K562 (cell line): ENCODE data around the gene PRRG4. TPM values are rescaled to one million over a fixed set of nuclear protein-coding genes. Genes with fewer than 3 reads are reported as not detected.

Experiments
- BDP1 ChIP-seq: IDR thresholded peaks from 3 replicates; pipeline ENCODE4 v1.6.1; 2011; ENCODE audit not compliant: insufficient read length, insufficient read depth
- ERF ChIP-seq: fragments of 450-650 bp; formaldehyde crosslinking; IDR thresholded peaks from 2 replicates; pipeline ENCODE4 v1.4.0; 2020; ENCODE audit warnings: mild to moderate bottlenecking, mixed read lengths
- TAL1 ChIP-seq: fragments of 450-650 bp; IDR thresholded peaks from 2 replicates; pipeline ENCODE4 v1.6.1; 2016; ENCODE audit warnings: mild to moderate bottlenecking
- U2AF1 ChIP-seq: fragments of 200-400 bp; formaldehyde crosslinking; optimal IDR thresholded peaks from 2 replicates; pipeline ENCODE3; 2017; ENCODE audit warnings: mild to moderate bottlenecking, low read depth, low read length, moderate library complexity
- ZEB2 ChIP-seq: fragments of 450-650 bp; IDR thresholded peaks from 2 replicates; pipeline ENCODE4 v1.6.1; 2016
- polyA plus RNA-seq, 8 experiments: library from polyadenylated mRNA; depleted of rRNA in 4 of 8; stranded (reverse) in 5 of 8; unstranded in 3 of 8; fragments of >200 nt; fragmentation: Nextera tagmentation in 2 of 8; fragmentation: Illumina TruSeq in 1 of 8; extraction: Ambion mirVana in 2 of 8; extraction: Trizol in 1 of 8; gene quantifications; 2 replicates each; pipeline versions ENCODE4 v1.2.1 to v1.2.3, GENCODE V29; 2011 to 2014; ENCODE audit warnings: inconsistent platforms in 1 of 8, missing spikeins in 1 of 8
- total RNA-seq, 7 experiments: library from RNA; depleted of rRNA in 6 of 7; stranded (reverse); fragments of >200 nt in 6 of 7; fragmentation: Illumina TruSeq in 2 of 7; extraction: Trizol in 2 of 7; gene quantifications; 2 replicates each; pipeline versions ENCODE4 v1.2.1 to v1.2.3, GENCODE V29; 2011 to 2021; ENCODE audit warnings: low replicate concordance in 1 of 7
- TF ChIP-seq, protein P1 (sequence below), 3 experiments: fragments of 200-800 bp in 1 of 3; fragments of 250-450 bp in 1 of 3; fragments of 450-650 bp in 1 of 3; sonication (Bioruptor Pico) in 1 of 3; sonication (Bioruptor generic) in 1 of 3; formaldehyde crosslinking in 1 of 3; IDR thresholded peaks; 2 replicates each; pipeline versions ENCODE4 v1.6.1 to v1.8.0; 2016 to 2022; ENCODE audit warnings: mild to moderate bottlenecking in 2 of 3, missing genetic modification characterization in 2 of 3, missing compliant biosample characterization in 1 of 3, moderate library complexity in 1 of 3
- TF ChIP-seq, protein P2 (sequence below): fragments of 200-800 bp; sonication (Bioruptor generic); IDR thresholded peaks from 2 replicates; pipeline ENCODE4 v1.6.1; 2016; ENCODE audit warnings: missing genetic modification characterization, missing compliant biosample characterization
- TF ChIP-seq, protein P3 (sequence below), 2 experiments: fragments of 450-650 bp in 1 of 2; IDR thresholded peaks; 2 replicates each; pipeline ENCODE4 v1.6.1; 2011 to 2017; ENCODE audit warnings: low read depth in 2 of 2, antibody characterized with exemption in 1 of 2, borderline replicate concordance in 1 of 2, low read length in 1 of 2, mild to moderate bottlenecking in 1 of 2, mixed read lengths in 1 of 2; ENCODE audit not compliant: control insufficient read depth in 1 of 2
- TF ChIP-seq, protein P4 (sequence below): fragments of 450-650 bp; IDR thresholded peaks from 2 replicates; pipeline ENCODE4 v1.6.1; 2018; ENCODE audit warnings: mild to moderate bottlenecking, low read depth; ENCODE audit not compliant: partially characterized antibody
- TF ChIP-seq, protein P5 (sequence below): fragments of 250-450 bp; sonication (Bioruptor Pico); IDR thresholded peaks from 2 replicates; pipeline ENCODE4 v1.4.0; 2020

The PRRG4 gene
- total and polyA plus RNA-seq, 9 of the 15 experiments (the other 6 are each of a cell fraction or from before 2014, with no cell fraction given): not detected

DNA sequence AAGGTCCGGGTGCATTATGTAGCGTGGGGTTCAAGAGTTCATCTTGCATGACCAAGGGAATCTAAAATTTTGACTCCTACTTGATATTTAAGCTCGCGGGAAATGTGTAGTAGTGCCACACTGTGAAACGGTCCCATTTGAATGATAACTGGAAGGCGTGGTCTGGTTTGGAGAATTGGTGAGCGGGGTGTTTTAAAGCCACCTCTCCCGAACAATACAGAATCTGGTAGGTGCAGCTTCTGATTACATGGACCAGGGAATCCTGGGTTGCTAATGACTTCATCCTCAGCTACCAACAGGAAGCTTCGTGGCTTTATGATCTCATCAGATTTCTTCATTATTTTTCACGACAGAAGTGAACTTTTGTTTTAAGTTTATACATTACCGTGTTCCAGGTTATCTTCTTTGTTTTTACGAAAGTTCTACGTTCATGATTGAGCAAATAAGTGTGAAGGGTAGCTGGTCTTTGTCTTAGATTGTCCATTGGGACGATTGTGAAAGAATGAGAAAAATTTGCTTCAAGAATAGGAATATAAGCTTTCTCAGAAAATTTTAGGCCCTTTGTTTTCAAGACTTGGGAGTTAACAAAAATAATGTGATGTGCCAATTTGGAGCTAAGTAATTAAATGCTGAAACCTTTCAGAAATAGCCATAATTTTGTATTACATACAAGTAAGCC is 64.6 kb downstream of the PRRG4 start (continued):
- TF ChIP-seq, protein P1, sequence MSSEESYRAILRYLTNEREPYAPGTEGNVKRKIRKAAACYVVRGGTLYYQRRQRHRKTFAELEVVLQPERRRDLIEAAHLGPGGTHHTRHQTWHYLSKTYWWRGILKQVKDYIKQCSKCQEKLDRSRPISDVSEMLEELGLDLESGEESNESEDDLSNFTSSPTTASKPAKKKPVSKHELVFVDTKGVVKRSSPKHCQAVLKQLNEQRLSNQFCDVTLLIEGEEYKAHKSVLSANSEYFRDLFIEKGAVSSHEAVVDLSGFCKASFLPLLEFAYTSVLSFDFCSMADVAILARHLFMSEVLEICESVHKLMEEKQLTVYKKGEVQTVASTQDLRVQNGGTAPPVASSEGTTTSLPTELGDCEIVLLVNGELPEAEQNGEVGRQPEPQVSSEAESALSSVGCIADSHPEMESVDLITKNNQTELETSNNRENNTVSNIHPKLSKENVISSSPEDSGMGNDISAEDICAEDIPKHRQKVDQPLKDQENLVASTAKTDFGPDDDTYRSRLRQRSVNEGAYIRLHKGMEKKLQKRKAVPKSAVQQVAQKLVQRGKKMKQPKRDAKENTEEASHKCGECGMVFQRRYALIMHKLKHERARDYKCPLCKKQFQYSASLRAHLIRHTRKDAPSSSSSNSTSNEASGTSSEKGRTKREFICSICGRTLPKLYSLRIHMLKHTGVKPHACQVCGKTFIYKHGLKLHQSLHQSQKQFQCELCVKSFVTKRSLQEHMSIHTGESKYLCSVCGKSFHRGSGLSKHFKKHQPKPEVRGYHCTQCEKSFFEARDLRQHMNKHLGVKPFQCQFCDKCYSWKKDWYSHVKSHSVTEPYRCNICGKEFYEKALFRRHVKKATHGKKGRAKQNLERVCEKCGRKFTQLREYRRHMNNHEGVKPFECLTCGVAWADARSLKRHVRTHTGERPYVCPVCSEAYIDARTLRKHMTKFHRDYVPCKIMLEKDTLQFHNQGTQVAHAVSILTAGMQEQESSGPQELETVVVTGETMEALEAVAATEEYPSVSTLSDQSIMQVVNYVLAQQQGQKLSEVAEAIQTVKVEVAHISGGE (CRISPR knock-in tag; IDR thresholded peaks at IDR 0.05): 0 out of 6 replicates have a peak, but pooled peaks of 1 of the 3 experiments have one; percentile 15
- TF ChIP-seq, protein P2, sequence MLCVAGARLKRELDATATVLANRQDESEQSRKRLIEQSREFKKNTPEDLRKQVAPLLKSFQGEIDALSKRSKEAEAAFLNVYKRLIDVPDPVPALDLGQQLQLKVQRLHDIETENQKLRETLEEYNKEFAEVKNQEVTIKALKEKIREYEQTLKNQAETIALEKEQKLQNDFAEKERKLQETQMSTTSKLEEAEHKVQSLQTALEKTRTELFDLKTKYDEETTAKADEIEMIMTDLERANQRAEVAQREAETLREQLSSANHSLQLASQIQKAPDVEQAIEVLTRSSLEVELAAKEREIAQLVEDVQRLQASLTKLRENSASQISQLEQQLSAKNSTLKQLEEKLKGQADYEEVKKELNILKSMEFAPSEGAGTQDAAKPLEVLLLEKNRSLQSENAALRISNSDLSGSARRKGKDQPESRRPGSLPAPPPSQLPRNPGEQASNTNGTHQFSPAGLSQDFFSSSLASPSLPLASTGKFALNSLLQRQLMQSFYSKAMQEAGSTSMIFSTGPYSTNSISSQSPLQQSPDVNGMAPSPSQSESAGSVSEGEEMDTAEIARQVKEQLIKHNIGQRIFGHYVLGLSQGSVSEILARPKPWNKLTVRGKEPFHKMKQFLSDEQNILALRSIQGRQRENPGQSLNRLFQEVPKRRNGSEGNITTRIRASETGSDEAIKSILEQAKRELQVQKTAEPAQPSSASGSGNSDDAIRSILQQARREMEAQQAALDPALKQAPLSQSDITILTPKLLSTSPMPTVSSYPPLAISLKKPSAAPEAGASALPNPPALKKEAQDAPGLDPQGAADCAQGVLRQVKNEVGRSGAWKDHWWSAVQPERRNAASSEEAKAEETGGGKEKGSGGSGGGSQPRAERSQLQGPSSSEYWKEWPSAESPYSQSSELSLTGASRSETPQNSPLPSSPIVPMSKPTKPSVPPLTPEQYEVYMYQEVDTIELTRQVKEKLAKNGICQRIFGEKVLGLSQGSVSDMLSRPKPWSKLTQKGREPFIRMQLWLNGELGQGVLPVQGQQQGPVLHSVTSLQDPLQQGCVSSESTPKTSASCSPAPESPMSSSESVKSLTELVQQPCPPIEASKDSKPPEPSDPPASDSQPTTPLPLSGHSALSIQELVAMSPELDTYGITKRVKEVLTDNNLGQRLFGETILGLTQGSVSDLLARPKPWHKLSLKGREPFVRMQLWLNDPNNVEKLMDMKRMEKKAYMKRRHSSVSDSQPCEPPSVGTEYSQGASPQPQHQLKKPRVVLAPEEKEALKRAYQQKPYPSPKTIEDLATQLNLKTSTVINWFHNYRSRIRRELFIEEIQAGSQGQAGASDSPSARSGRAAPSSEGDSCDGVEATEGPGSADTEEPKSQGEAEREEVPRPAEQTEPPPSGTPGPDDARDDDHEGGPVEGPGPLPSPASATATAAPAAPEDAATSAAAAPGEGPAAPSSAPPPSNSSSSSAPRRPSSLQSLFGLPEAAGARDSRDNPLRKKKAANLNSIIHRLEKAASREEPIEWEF (CRISPR knock-in tag): no peak
- TF ChIP-seq, protein P3, sequence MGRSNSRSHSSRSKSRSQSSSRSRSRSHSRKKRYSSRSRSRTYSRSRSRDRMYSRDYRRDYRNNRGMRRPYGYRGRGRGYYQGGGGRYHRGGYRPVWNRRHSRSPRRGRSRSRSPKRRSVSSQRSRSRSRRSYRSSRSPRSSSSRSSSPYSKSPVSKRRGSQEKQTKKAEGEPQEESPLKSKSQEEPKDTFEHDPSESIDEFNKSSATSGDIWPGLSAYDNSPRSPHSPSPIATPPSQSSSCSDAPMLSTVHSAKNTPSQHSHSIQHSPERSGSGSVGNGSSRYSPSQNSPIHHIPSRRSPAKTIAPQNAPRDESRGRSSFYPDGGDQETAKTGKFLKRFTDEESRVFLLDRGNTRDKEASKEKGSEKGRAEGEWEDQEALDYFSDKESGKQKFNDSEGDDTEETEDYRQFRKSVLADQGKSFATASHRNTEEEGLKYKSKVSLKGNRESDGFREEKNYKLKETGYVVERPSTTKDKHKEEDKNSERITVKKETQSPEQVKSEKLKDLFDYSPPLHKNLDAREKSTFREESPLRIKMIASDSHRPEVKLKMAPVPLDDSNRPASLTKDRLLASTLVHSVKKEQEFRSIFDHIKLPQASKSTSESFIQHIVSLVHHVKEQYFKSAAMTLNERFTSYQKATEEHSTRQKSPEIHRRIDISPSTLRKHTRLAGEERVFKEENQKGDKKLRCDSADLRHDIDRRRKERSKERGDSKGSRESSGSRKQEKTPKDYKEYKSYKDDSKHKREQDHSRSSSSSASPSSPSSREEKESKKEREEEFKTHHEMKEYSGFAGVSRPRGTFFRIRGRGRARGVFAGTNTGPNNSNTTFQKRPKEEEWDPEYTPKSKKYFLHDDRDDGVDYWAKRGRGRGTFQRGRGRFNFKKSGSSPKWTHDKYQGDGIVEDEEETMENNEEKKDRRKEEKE (IDR thresholded peaks at IDR 0.05; ENCODE audit: borderline replicate concordance in 1 of 2, control insufficient read depth in 1 of 2, low read depth in 2 of 2, low read length in 1 of 2): no peak
- TF ChIP-seq, protein P4, sequence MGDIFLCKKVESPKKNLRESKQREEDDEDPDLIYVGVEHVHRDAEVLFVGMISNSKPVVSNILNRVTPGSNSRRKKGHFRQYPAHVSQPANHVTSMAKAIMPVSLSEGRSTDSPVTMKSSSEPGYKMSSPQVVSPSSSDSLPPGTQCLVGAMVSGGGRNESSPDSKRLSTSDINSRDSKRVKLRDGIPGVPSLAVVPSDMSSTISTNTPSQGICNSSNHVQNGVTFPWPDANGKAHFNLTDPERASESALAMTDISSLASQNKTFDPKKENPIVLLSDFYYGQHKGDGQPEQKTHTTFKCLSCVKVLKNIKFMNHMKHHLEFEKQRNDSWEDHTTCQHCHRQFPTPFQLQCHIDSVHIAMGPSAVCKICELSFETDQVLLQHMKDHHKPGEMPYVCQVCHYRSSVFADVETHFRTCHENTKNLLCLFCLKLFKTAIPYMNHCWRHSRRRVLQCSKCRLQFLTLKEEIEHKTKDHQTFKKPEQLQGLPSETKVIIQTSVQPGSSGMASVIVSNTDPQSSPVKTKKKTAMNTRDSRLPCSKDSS: no peak
- TF ChIP-seq ZEB2: no peak
- TF ChIP-seq ERF: no peak
- TF ChIP-seq BDP1: no peak
- TF ChIP-seq U2AF1: no peak
- TF ChIP-seq, protein P5, sequence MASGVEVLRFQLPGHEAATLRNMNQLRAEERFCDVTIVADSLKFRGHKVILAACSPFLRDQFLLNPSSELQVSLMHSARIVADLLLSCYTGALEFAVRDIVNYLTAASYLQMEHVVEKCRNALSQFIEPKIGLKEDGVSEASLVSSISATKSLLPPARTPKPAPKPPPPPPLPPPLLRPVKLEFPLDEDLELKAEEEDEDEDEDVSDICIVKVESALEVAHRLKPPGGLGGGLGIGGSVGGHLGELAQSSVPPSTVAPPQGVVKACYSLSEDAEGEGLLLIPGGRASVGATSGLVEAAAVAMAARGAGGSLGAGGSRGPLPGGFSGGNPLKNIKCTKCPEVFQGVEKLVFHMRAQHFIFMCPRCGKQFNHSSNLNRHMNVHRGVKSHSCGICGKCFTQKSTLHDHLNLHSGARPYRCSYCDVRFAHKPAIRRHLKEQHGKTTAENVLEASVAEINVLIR (CRISPR knock-in tag): no peak
- no peak for TF ChIP-seq TAL1
